Muscle layer of duodenum (tissue), 2 donors: ENCODE results near the gene OSBPL2.

Source experiments
- H3K27ac ChIP-seq: one replicate; pipeline ENCODE4 v1.7.0; 2013; ENCODE audit warnings: mild to moderate bottlenecking, low read length
- H3K27me3 ChIP-seq: one replicate; pipeline ENCODE4 v1.7.0; 2013; ENCODE audit warnings: low read depth, mild to moderate bottlenecking, control low read depth, low read length
- H3K36me3 ChIP-seq, 2 donors: one replicate each; pipeline ENCODE4 v1.7.0; 2013; ENCODE audit warnings: low read length in 2 of 2, control low read depth in 1 of 2, mild to moderate bottlenecking in 1 of 2; ENCODE audit not compliant: insufficient read depth in 2 of 2, control insufficient read depth in 1 of 2
- H3K4me1 ChIP-seq, 2 donors: one replicate each; pipeline ENCODE4 v1.7.0; 2013; ENCODE audit warnings: low read length in 2 of 2, mild to moderate bottlenecking in 2 of 2, control low read depth in 1 of 2, moderate library complexity in 1 of 2; ENCODE audit not compliant: insufficient read depth in 2 of 2, control insufficient read depth in 1 of 2
- H3K4me3 ChIP-seq, 2 donors: one replicate each; pipeline ENCODE4 v1.7.0; 2013; ENCODE audit warnings: low read length in 2 of 2, low read depth in 1 of 2, mild to moderate bottlenecking in 1 of 2
- H3K9me3 ChIP-seq, 2 donors: one replicate each; pipeline ENCODE4 v1.7.0; 2013; ENCODE audit warnings: low read length in 2 of 2, control low read depth in 1 of 2, mild to moderate bottlenecking in 1 of 2; ENCODE audit not compliant: control insufficient read depth in 1 of 2
- donor health status: healthy.

OSBPL2 gene

DNA sequence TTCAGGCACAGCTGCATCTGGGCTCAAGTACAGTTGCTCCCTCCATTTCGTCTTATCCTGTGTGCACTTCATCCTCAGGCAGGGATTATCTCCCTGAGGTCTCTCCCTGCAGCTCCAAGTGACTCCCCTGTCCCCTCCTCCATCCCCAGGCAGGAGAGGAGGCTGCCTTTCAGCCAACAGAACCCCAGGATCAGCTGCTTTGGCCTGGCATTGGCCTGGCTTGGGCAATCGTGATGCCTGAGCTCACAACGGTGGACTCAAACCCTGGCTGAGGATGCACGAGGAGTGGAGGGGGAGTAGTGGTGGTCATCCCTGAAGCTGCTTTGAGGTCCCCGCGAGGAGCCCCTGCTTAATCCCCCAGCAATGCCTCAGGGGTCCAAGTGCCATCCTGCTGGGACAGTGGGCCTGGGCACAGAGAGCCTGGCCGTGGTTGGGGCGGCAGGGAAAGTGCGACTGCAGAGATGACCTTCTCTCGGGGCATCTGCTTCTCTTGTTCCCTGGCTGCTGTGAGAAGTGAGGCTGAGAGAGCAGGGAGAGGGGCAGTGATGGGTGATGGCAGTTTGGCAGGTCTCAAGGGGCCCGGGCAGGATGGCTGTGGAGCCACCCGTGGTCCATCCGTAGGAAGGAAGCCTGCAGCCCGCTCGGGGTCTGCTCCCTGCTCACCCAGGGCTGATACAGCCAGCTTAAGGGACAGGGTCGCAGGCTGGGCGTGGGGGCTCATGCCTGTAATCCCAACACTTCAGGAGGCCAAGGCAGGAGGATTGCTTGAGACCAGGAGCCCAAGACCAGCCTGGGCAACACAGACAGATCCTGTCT is 12.3 kb upstream of the OSBPL2 start:
- no peak overlapping the region for H3K4me3 ChIP-seq
- H3K9me3 ChIP-seq: no peaks in the 10 kb centered on the region
- H3K36me3 ChIP-seq: no peaks in the 10 kb centered on the region
- H3K27ac ChIP-seq: no peak overlapping the region
- no peaks in the 10 kb centered on the region for H3K4me1 ChIP-seq
- peaks cover 28% of the 10 kb centered on the region for H3K27me3 ChIP-seq

DNA sequence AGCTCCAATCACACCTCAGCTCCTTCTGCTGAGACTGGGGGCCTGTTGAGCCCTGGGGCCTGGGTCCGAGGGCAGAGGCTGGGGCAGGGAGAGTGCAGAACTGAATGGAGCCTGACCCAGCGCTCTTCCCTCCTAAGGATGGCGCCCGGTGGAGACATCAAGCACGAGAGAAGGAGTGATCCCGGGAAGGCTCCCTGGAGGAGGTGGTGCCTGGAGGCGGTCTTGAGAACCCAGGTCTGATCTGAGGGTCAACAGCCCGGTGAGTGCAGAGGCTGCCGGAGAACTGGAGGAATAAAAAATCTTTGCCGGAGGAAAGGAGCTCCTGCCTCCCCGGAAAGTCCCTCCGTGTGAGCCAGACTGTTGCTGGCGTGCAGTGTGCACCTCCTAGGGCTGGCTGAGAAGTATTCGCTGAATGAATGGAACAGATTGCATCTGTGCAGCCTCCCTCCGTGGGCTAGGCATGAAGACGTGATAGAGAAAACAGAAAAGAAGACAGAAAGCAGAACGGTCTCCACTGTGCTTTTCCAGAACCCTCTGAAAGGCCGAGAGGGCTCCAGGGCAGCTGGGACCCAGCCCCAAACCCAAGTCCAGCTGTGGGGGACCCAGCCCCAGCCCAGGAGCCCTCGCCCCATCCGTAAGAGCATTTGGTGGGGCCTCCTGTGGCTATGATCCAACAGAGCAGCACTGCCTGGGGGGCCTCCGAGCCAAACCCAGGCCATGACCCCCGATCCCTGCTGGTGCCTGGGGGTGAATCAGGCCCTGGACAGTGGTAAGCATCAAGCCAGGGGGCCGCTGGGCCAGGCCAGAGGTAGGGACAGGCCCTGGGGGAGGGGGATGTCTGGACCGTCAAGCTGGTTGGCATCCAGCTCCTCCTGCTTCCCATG is 11.4 kb upstream of the OSBPL2 start:
- Histone ChIP-seq H3K36me3 (no peaks in the 10 kb centered on the region), H3K27me3 (peaks cover 19% of the 10 kb centered on the region), H3K9me3 (no peaks in the 10 kb centered on the region), H3K27ac (no peak overlapping the region), H3K4me3 (no peak overlapping the region), H3K4me1 (no peaks in the 10 kb centered on the region)

DNA sequence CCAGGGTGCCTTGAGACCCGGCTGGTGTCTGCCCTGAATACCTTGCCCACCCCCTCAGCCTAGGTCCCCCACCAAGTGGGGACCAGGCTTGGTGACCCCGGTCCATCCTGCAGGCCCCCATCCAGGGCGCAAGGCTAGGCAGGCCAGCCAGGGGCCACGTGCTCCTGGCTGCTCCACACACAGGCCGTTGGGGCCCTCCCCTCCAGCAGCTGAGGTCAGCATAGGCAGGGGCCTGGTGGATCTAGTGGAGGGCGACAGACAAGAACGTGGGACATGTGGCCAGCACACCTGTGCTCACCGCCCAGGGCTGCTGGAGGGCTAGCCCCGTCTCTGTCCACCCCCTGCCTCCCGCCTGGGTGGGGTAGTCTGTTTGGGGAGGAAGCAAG is 10.7 kb upstream of the OSBPL2 start:
- H3K4me1 ChIP-seq: no peaks in the 10 kb centered on the region
- H3K27me3 ChIP-seq: peaks cover 12% of the 10 kb centered on the region
- H3K4me3 ChIP-seq: no peak overlapping the region

DNA sequence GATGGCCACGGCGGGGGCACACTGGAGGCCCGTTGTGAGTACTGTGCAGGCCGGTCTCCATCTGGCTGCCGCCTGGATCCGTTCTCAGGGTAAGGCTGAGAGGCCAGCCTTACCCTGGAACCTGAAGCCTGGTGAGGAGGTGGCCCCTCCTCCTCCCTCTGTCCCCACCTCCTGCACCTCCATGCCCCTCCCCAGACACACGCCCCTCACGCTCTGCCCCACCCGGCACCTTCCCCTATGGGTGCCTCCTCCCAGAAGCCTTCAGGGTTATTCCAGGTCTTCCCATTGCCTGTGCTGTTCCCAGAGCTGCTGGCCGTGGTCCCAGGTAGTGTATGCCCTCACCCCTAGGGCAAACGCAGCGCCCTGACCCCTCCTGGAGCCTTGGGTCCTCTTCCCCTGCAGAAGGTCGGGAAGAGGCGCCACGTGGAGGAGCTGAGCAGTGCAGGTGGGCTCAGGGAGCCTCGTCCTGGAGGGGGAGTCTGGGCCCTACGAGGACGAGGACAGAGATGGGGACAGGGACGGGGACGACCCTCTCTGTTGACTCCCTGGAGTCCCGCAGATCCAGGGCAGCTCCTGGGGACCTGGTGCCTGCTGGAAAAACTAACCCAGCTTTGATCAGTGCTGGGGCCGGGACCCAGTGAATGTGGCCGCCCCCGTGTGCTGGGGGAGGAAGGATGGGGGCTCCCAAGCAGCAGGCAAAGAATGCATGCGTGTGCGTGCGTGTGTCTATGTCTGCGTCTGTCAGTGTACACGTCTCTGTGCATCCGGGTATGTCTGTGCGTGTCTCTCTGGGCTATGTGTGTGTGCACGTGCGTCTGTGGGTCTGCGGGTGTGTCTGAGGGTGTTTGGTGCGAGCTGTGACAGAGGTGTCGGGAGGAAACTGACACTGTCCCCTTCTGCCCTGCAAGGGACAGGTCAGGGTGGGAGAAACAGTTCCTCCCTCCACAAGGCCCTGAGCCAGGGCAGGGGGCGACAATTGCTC is 10.1 kb upstream of the OSBPL2 start:
- H3K4me1 ChIP-seq: no peaks in the 10 kb centered on the region
- H3K4me3 ChIP-seq: no peak overlapping the region
- no peak overlapping the region for H3K27ac ChIP-seq
- no peaks in the 10 kb centered on the region for H3K36me3 ChIP-seq
- H3K27me3 ChIP-seq: peaks cover 6% of the 10 kb centered on the region
- H3K9me3 ChIP-seq: no peaks in the 10 kb centered on the region

More for the DNA sequence above, 10.7 kb upstream of the OSBPL2 start:
- Histone ChIP-seq H3K9me3 (no peaks in the 10 kb centered on the region), H3K27ac (no peak overlapping the region), H3K36me3 (no peaks in the 10 kb centered on the region)

DNA sequence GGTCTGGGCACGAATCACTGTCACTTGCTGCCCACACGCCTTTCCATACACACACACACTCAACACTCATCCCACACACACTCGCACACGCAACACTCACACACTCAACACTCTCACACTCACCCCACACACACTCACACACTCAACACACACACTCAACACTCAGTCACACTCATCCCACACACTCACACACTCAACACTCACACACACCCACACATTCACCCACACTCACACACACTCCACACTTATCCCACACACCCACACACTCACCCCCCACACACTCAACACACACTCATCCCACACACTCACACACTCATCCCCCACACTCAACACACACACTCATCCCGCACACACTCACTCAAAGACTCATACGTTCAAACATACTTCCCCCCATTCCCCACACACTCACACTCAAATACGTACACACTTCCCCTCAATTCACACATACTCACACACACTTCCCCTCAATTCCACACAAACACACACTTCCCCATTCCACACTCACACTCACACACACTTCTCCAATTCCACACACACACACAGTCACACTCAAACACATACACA is 9.3 kb upstream of the OSBPL2 start:
- Histone ChIP-seq H3K4me1 (no peaks in the 10 kb centered on the region), H3K36me3 (no peaks in the 10 kb centered on the region), H3K27ac (no peak overlapping the region), H3K9me3 (no peaks in the 10 kb centered on the region), H3K27me3 (peaks cover 5% of the 10 kb centered on the region), H3K4me3 (no peak overlapping the region)

DNA sequence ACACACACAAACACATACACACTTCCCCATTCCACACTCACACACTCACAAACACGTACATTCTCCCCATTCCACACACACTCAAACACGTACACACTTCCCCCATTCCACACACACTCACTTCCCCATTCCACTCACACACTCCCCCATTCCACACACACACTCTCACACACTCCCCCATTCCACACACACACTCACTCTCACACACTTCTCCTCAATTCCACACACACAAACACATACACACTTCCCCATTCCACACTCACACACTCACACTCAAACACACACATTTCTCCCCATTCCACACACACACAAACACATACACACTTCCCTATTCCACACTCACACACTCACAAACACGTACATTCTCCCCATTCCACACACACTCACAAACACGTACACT is 8.7 kb upstream of the OSBPL2 start:
- H3K27me3 ChIP-seq: peaks cover under 1% of the 10 kb centered on the region

DNA sequence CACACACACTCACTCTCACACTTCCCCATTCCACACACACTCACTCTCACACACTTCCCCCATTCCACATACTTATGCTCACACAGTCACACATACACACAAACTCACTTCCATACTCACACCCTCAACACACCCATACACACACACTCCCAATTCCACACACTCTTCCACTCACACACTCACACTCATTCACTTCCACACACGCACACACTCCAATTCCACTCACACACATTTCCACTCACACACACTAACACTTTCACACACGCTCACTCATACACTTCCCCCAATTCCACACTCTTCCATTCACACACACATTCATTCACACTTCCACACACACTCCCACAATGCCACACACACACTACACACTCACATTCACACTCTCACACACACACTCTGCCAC is 8.0 kb upstream of the OSBPL2 start:
- no peak overlapping the region for H3K27ac ChIP-seq
- no peaks in the 10 kb centered on the region for H3K27me3 ChIP-seq
- H3K4me1 ChIP-seq: no peaks in the 10 kb centered on the region
- no peaks in the 10 kb centered on the region for H3K9me3 ChIP-seq
- no peak overlapping the region for H3K4me3 ChIP-seq
- no peaks in the 10 kb centered on the region for H3K36me3 ChIP-seq

More for the DNA sequence above, 8.7 kb upstream of the OSBPL2 start:
- Histone ChIP-seq H3K4me1 (no peaks in the 10 kb centered on the region), H3K36me3 (no peaks in the 10 kb centered on the region), H3K4me3 (no peak overlapping the region), H3K27ac (no peak overlapping the region), H3K9me3 (no peaks in the 10 kb centered on the region)

DNA sequence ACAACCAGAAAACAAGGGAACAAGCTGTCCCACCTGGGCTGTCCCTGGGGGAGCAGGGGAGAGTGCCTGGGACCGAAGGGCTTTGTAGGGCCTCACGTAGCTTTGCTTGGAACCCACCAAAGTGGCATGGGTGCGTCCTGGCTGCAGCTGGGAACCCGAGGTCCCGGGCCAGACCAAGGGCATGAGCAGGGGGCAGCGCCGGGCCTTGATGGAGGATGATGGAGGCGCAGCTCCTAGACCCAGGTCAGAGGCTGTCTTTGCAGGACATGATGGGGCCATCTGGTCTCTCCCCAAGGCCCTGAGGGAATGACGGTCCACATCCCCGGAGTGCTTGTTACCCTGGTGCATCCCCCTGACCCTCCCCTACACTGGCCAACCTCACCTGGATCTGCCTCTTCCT is 7.6 kb upstream of the OSBPL2 start:
- Histone ChIP-seq H3K4me1 (no peaks in the 10 kb centered on the region), H3K9me3 (no peaks in the 10 kb centered on the region), H3K36me3 (no peaks in the 10 kb centered on the region), H3K4me3 (no peak overlapping the region), H3K27me3 (no peaks in the 10 kb centered on the region), H3K27ac (no peak overlapping the region)

DNA sequence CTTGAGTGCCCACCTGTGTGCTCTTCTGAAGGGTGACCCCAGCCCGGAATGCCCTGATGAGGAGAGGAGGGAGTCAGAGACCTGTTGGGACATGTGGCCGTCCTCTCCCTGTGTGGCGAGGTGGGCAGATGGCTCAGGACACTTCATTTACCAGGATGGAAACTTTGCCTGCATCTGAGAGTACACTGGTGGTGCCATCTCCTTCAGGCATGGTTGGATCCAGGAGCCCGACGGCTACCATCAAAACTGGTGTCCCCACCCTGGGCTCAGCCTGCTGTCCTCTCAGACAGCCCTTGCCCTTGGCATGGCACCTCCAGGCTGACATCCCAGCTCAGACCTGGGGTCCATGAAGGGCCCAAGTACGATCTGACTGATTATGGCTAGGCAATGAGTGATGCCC is 7.0 kb upstream of the OSBPL2 start:
- H3K27me3 ChIP-seq: no peaks in the 10 kb centered on the region
- no peaks in the 10 kb centered on the region for H3K4me1 ChIP-seq
- H3K9me3 ChIP-seq: no peaks in the 10 kb centered on the region
- no peak overlapping the region for H3K27ac ChIP-seq
- H3K36me3 ChIP-seq: no peaks in the 10 kb centered on the region
- H3K4me3 ChIP-seq: no peak overlapping the region

DNA sequence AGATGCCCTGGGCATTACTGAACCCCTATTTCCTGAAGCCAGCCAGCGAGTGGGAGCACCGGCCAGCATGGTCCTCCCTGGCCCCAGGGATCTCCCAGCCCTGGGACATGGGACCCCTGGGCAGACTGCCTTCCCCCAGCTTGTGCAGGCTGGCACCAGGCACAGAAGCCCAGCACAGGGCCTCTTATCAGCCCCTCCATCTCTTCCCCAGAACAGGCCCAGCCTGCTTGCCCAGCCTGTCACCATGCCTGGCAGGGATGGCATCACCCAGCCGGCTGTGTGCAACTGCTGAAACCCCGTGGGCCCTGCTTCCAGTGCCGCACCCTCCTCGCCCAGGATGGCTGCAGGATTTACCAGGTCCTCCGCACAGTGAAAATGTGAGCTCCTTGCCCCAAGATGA is 6.1 kb upstream of the OSBPL2 start:
- Histone ChIP-seq H3K4me1 (no peaks in the 10 kb centered on the region), H3K4me3 (no peak overlapping the region), H3K36me3 (no peaks in the 10 kb centered on the region), H3K27ac (no peak overlapping the region), H3K9me3 (no peaks in the 10 kb centered on the region), H3K27me3 (no peaks in the 10 kb centered on the region)
